Keratinocyte (primary cell): ENCODE results near the gene CIAPIN1. TPM values are rescaled to one million over a fixed set of nuclear protein-coding genes. Genes with fewer than 3 reads are reported as not detected.
A peak's percentile ranks its signal among the peaks of the same experiment; 100 is the strongest.

Experiments
- DNase-seq: peaks from one replicate; pipeline ENCODE4 v3.0.0-alpha.2; 2011; ENCODE audit warnings: low read depth, missing footprints, low spot score
- FAIRE-seq: peaks from 2 replicates; lab custom pipeline; 2011; peaks lifted over from hg19 to GRCh38; lab: Jason Lieb, UNC
- H2AFZ ChIP-seq: 2 replicates; pipeline ENCODE4 v1.6.0; 2012; ENCODE audit warnings: low read length, control low read depth, inconsistent platforms; ENCODE audit not compliant: control insufficient read depth
- H3K27ac ChIP-seq: 2 replicates; pipeline ENCODE4 v1.5.1; 2011; ENCODE audit warnings: low read length; ENCODE audit not compliant: control insufficient read depth, insufficient read depth
- H3K27me3 ChIP-seq: 3 replicates; pipeline ENCODE4 v1.6.0; 2011; ENCODE audit warnings: low read length; ENCODE audit not compliant: control insufficient read depth, insufficient read depth; ENCODE audit errors: extremely low read depth
- H3K36me3 ChIP-seq, 2 experiments: 2 replicates in 1 of 2; 3 replicates in 1 of 2; pipeline ENCODE4 v1.5.1; 2011; ENCODE audit warnings: low read length in 2 of 2, mild to moderate bottlenecking in 1 of 2; ENCODE audit not compliant: control insufficient read depth in 2 of 2, insufficient read depth in 2 of 2; ENCODE audit errors: extremely low read depth in 1 of 2
- H3K4me1 ChIP-seq: 3 replicates; pipeline ENCODE4 v1.5.1; 2011; ENCODE audit warnings: low read length; ENCODE audit not compliant: control insufficient read depth, insufficient read depth; ENCODE audit errors: extremely low read depth
- H3K4me2 ChIP-seq: 3 replicates; pipeline ENCODE4 v1.6.0; 2011; ENCODE audit warnings: low read depth, low read length; ENCODE audit not compliant: control insufficient read depth, insufficient read depth; ENCODE audit errors: extremely low read depth
- H3K4me3 ChIP-seq, 3 experiments: fragments of 200-600 bp in 1 of 3; sonication (generic) in 1 of 3; 2 replicates in 2 of 3; 3 replicates in 1 of 3; pipeline ENCODE4 v1.5.1; 2011 to 2016; ENCODE audit warnings: low read length in 3 of 3, mild to moderate bottlenecking in 3 of 3, control low read depth in 2 of 3, inconsistent platforms in 1 of 3, low read depth in 1 of 3, mixed read lengths in 1 of 3, mixed run types in 1 of 3, moderate library complexity in 1 of 3; ENCODE audit not compliant: control insufficient read depth in 2 of 3, insufficient read depth in 2 of 3; ENCODE audit errors: extremely low read depth in 1 of 3
- H3K79me2 ChIP-seq: 2 replicates; pipeline ENCODE4 v1.6.0; 2012; ENCODE audit warnings: low read length; ENCODE audit not compliant: control insufficient read depth, insufficient read depth
- H3K9ac ChIP-seq: 3 replicates; pipeline ENCODE4 v1.6.0; 2011; ENCODE audit warnings: low read length; ENCODE audit not compliant: control insufficient read depth, insufficient read depth; ENCODE audit errors: extremely low read depth
- H3K9me1 ChIP-seq: 3 replicates; pipeline ENCODE4 v1.6.0; 2011; ENCODE audit warnings: low read length; ENCODE audit not compliant: control insufficient read depth, insufficient read depth; ENCODE audit errors: extremely low read depth
- H3K9me3 ChIP-seq: 2 replicates; pipeline ENCODE4 v1.5.1; 2012; ENCODE audit warnings: low read depth, low read length; ENCODE audit not compliant: control insufficient read depth
- H4K20me1 ChIP-seq: 3 replicates; pipeline ENCODE4 v1.6.0; 2011; ENCODE audit warnings: low read length; ENCODE audit not compliant: control insufficient read depth, insufficient read depth; ENCODE audit errors: extremely low read depth
- CTCF ChIP-seq, 3 experiments: IDR thresholded peaks in 1 of 3; conservative IDR thresholded peaks in 1 of 3; optimal IDR thresholded peaks in 1 of 3; 2 replicates in 2 of 3; 3 replicates in 1 of 3; pipeline versions ENCODE3 to v1.5.1; 2011; ENCODE audit warnings: low read length in 3 of 3, mild to moderate bottlenecking in 3 of 3, moderate library complexity in 2 of 3, control low read depth in 1 of 3, inconsistent platforms in 1 of 3; ENCODE audit not compliant: insufficient read depth in 2 of 3; ENCODE audit errors: extremely low read depth in 1 of 3
- EZH2 ChIP-seq: IDR thresholded peaks from one replicate; pipeline ENCODE4 v1.6.1; 2012; ENCODE audit warnings: inconsistent platforms, mild to moderate bottlenecking, low read length, moderate library complexity
- dilution Hi-C: fragments of 300-500 bp; cut with MboI; formaldehyde crosslinking; loops from one replicate; pipeline ENCODE4 v1.7.0; 2020; ENCODE audit warnings: low sequenced_read_pairs; ENCODE audit not compliant: extremely low pct_ligation_motif_present
- polyA plus RNA-seq, 5 experiments: library from polyadenylated mRNA; depleted of rRNA in 3 of 5; stranded (reverse) in 3 of 5; stranded (forward) in 1 of 5; unstranded in 1 of 5; fragments of >200 nt; gene quantifications; 1 replicate in 1 of 5; 2 replicates in 3 of 5; 3 replicates in 1 of 5; pipeline versions ENCODE4 v1.2.1 to v1.2.3, GENCODE V29; 2011 to 2012; ENCODE audit warnings: missing spikeins in 2 of 5, low read depth in 1 of 5, low replicate concordance in 1 of 5

Gene CIAPIN1
- polyA plus RNA-seq, 1 donor (not counting 4 experiments of a cell fraction or from before 2014, with no cell fraction given): 75.4 TPM

- Histone ChIP-seq H3K9me1 (no peaks in the 10 kb centered on the region), H2AFZ (peak overlapping the region; percentile 17), H3K4me1 (peaks cover 17% of the 10 kb centered on the region), H4K20me1 (no peaks in the 10 kb centered on the region), H3K79me2 (no peaks in the 10 kb centered on the region), H3K9me3 (no peaks in the 10 kb centered on the region), H3K27me3 (peaks cover 11% of the 10 kb centered on the region), H3K9ac (no peak overlapping the region), H3K4me3 (peak overlapping the region in 1 of 3 experiments; percentile 12), H3K36me3 (no peaks in the 10 kb centered on the region), H3K4me2 (peak overlapping the region; percentile 63), H3K27ac (no peak overlapping the region)
- TF ChIP-seq EZH2 (no peak), CTCF (optimal IDR thresholded peaks at IDR 0.05 in 1 of 3, IDR thresholded peaks at IDR 0.05 in 1 of 3, conservative IDR thresholded peaks at IDR 0.05 in 1 of 3; ENCODE audit: extremely low read depth in 1 of 3, insufficient read depth in 2 of 3, low read length in 3 of 3) (no peak)
- FAIRE-seq (no peak), DNase-seq (no peak)
- dilution Hi-C loops: no loop called here
Measured at GRCh38 chr16:57388359-57389086, 58.7 kb downstream of the CIAPIN1 start.

GRCh38 chr16:57387598-57388354 is 59.4 kb downstream of the CIAPIN1 start:
- H3K4me1 ChIP-seq: peaks cover 19% of the 10 kb centered on the region
- peaks cover 11% of the 10 kb centered on the region for H3K27me3 ChIP-seq
- no peaks in the 10 kb centered on the region for H3K9me3 ChIP-seq
- H3K36me3 ChIP-seq: no peaks in the 10 kb centered on the region
- DNase-seq (no peak), FAIRE-seq (no peak)
- H3K4me3 ChIP-seq: no peak overlapping the region
- H3K4me2 ChIP-seq: peak overlapping the region; percentile 63
- H3K9ac ChIP-seq: no peak overlapping the region
- TF ChIP-seq CTCF (optimal IDR thresholded peaks at IDR 0.05 in 1 of 3, IDR thresholded peaks at IDR 0.05 in 1 of 3, conservative IDR thresholded peaks at IDR 0.05 in 1 of 3; ENCODE audit: extremely low read depth in 1 of 3, insufficient read depth in 2 of 3, low read length in 3 of 3) (no peak), EZH2 (no peak)
- H3K27ac ChIP-seq: no peak overlapping the region
- H2AFZ ChIP-seq: no peak overlapping the region
- H3K79me2 ChIP-seq: no peaks in the 10 kb centered on the region
- no peaks in the 10 kb centered on the region for H3K9me1 ChIP-seq
- dilution Hi-C loops: no loop called here
- no peaks in the 10 kb centered on the region for H4K20me1 ChIP-seq
